NCI-H2171 treated with DMSO at 0.1 percent for 48 hours (cell line): ENCODE data around the gene KDM5B.
"Not testable (repeated sequence)": the region's sequence is repeated elsewhere in the genome, so short reads cannot be mapped to it uniquely, and the experiment has no call there.

Experiments
- DNase-seq: peaks from one replicate; lab custom pipeline; 2025; lab: John Stamatoyannopoulos, UW

KDM5B gene

DNA sequence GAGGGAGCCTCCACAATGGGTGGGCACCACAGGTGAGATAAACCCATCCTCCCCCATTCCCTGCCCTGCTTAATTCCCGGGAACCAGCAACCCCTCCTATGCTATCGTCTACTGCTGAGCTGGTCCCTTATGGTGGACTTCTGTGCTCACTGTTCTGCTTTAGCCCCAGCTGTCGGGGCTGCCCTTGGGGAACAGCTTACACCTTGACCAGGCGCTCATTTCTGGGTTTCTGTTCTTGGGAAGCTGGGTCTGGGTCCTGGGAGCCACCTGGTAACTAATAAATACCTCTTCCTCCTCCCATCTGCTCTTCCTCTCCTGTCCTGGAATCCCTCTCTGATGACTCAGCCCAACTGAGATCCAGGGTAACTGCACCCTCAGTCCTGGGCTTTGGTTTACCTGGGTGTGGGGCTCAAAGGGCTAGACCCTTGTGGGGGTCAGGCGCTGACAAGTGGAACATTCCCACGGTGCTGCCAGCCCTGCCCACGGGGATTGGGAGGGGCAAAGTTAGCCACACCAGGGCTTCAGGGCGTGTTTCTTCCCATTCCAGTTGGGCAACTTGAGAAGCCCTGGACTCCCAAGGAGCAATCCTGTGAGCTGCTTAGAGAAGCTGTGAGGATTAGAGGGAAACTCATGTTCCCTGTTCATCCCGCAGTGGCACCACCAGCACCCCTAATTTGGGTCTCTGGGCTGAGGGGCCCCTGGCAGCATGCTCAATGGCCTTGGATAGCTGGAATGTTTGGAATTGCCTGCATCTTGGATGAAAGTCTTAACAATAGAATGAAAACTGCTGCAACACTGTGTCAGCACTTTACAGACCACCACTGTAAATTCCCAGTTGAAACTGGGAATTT lies 4.2 kb upstream of the KDM5B start:
- no peak for DNase-seq

GRCh38 chr1:202811296-202812175 lies 3.3 kb upstream of the KDM5B start:
- DNase-seq: no peak

DNA sequence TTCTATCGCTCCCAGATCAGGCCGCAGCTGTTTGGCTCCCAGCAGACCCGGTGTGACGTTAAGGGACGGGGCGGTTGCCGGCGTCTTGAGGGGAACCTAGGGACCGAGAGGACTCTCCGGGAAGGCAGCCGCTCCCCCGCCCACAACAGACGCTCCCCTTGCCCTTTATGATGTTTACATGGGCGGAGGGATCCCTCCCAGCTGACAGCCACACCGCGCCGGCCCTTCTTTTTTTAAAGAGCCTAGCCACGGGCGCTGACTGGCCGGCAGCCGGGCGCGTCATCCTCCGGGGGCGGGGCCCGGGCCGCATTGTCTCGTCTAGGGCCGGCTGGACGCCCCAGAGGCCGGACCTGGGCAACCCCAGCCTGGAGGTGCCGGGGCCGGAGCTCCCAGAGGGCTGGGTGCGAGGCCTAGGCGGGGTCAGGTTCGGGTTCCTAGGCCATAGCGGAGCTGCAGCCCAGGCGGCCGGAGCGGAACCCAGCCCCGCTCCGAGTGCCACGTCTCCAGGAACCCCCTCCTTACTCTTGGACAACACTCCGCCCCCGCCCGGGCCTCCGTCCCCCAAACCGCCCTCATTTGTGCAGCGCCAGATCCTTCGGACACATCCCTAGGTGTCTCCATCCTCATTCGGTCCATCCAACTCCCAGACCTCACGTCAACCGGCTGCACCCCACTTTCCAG lies 2.5 kb upstream of the KDM5B start, which contains the start of gene PCAT6:
Gene PCAT6 (plus strand): TSS at position 340 of the 681 bp plus-strand sequence.
- peak; percentile 85 for DNase-seq

DNA sequence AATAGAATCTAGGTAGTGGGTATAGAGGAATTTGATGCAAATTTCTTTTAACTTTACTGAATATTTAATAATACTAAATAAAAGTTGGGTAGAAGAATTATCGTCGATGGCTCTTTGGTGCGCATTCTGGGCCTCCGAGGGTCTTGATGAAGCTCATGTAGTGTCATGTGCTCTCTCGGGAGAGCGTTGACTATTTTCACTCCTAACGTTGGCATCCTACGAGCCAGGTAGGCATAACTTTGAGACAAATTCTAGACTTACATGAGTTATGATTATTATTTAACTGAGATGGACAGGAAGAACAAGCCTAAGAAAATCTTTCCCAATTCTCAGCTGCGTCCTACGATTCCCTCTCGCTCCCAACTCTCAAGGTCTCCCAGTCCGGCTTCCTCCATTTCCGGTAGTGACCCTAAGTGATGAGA lies 2.0 kb upstream of the KDM5B start:
- no peak for DNase-seq

- no peak for DNase-seq
Observed at GRCh38 chr1:202809597-202810159, 1.5 kb upstream of the KDM5B start.

DNA sequence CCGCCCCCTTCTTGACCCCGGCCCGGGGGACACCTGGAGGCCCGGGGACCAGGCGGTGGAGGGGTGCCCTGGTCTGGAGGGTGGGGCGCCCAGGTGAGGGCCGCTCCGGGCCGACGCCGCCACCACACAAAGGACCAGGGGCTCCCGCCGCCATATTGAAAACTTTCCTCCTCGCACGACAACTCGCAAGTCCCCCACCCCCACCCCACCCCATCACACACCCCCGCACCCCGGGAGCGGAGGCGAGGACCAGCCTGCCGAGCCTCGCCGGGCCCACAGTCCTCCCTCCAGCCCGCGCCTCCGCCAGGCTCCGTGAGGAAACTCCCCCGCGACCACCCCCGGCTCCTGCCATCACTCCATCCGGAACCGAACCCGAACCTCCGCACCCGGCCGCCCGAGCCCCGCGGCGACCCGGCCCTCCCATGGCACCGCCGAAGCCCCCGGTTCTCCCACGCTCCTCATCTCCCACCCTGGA lies 733 bp downstream of the KDM5B start:
- DNase-seq: peak; percentile 52

DNA sequence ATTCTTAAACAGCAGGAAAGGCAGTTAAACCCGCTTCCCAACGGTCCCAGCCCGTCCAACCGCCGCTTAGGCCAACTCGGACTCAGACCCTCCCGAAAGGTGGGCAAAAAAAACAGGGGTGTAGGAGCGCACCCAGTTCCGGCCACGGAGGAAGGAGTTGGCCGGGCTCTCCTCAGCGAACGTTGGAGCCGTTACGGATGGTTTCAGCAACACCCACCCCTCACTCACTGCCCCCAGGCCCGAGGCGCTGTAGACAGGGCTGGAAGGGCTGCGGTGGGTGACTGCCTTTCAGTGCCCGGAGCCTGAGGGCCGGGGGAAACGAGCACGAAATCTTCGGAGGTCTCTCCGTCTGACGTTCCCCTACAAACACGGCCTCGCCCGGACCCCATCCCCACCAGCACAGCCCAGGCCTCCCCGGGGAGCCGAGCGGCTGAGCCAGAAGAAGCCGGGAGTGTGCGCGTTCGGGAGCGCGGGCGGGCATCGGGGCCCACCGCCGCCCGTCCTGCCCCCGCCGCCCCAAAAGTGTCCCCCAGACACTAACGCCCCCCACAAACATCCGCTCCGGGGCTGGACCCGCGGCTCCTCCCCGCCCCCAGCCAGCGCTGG lies 1.3 kb downstream of the KDM5B start:
- DNase-seq: peak; percentile 52

DNA sequence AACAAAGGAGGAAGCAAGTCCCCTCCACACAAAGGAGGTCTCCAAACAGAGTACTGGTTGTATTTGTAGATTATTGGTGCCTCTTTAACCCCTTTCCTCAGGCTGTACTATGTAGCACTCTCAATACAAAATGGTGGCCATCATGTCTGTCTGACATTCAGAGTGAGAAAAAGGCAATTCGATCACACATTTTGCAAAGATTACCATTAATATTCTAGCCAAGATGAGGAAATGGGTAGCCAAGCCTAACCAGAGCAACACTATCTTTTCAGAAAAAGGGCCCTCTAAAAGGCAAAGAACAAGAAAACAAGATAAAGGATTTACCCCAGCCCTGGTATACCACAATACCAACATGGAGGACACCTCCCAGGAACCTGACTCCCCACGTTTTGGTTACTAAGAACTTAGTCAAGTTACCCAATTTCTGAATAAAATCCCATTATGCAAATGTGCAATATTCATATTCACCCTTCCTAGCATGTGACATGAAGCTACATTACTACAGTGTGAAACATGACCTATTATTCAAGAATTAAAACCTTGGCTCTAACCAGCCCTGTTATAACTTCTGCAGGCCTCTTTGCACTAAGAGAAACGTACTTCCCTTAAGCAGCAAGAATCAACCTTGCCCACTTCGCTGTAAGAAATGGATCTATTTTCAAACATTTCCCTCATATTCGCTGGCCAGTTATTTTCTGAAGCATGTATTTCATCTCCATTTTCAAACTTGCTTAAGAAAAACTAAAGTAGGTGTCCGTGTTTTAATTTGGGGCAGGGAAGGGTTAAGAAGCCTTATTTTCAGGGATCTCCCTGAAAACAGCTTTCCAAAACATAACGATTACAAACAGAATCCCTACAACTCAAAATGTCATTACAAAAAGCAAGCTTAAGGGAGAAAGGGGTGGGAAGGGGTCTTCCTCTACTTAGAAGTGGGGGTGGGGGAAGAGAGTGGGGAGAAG lies 2.1 kb downstream of the KDM5B start:
- no peak for DNase-seq

- DNase-seq: no peak
Observed at GRCh38 chr1:202804126-202804525, 4.1 kb downstream of the KDM5B start.

- no peak for DNase-seq
Observed at GRCh38 chr1:202802998-202803932, 5.0 kb downstream of the KDM5B start.

DNA sequence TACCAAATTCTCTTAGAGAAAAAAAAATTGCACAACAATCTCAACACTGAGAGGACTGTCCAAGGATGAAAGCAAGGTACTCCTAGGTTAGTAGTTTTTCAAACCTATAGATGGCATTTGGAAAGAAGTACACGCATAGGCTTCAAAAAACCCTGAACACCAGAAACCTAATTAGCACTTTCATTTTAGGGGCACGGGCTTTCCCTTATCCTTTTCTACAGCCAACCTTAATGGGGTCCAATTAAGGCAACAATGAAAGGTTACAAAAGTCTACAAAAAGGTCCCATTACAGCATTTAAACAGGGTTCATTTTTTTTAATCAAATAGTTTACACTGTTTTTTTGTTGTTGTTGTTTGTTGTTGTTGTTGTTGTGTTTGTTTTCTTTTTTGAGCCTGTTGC lies 6.2 kb downstream of the KDM5B start:
- DNase-seq: no peak

DNA sequence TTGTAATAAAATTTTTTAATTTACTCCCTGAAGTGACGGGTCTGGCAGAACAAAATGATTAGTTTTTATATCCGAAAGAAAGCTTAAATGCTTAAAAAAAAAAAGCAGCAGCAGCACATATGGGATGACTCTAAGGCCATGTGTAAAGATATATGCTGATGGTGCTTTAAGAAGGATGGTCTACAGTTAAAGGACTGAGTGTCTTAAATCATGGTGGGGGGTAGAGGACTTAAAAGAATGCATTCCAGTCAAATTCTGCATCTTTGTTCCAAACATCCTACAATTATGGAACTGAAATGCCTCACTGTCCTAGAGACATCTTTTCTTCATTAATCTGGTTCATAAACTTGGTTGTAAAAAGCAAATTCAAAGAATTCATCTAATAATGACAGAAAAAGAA lies 7.0 kb downstream of the KDM5B start:
- no peak for DNase-seq

GRCh38 chr1:202800742-202801141 lies 7.5 kb downstream of the KDM5B start:
- DNase-seq: no peak

- DNase-seq: no peak
Observed at GRCh38 chr1:202798792-202799331, 9.4 kb downstream of the KDM5B start.

DNA sequence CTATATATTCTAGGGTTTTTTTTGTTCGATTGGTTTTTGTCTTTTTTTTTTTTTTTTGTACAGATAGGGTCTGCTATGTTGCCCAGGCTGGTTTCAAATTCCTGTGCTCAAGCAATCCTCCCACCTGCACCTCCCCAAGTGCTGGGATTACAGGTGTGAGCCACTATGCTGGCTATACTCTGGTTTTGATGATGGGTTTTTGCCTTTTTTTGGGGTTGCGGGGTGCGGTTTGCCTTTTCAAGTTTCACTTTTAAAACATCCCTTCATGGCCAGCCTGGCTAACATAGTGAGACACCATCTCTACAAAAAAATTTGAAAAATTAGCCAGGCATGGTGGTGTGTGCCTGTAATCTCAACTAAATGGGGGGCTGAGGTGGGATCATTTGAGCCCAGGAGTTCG lies 10.0 kb downstream of the KDM5B start:
- no peak for DNase-seq

DNA sequence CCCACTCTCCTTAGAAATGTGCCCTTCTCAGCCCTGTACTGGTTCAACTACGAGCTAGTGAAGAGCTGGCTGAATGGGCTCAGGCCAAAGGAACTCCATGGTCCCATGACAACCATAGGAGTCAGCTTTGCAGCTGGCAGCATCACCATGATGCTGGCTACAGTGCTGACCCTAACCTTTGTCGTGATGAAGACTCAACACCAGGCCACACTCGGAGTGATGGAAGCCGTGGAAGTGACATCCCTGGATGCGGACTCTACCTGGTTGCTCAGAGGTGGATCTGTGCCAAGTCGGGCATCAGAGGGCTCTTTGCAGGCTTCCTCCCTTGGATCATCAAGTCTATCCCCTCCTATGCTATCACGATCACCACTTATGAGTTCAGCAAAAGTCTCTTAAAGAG lies 11.6 kb downstream of the KDM5B start:
- DNase-seq: no peak

- not testable (repeated sequence) for DNase-seq
Observed at GRCh38 chr1:202794931-202795330, 13.3 kb downstream of the KDM5B start.

DNA sequence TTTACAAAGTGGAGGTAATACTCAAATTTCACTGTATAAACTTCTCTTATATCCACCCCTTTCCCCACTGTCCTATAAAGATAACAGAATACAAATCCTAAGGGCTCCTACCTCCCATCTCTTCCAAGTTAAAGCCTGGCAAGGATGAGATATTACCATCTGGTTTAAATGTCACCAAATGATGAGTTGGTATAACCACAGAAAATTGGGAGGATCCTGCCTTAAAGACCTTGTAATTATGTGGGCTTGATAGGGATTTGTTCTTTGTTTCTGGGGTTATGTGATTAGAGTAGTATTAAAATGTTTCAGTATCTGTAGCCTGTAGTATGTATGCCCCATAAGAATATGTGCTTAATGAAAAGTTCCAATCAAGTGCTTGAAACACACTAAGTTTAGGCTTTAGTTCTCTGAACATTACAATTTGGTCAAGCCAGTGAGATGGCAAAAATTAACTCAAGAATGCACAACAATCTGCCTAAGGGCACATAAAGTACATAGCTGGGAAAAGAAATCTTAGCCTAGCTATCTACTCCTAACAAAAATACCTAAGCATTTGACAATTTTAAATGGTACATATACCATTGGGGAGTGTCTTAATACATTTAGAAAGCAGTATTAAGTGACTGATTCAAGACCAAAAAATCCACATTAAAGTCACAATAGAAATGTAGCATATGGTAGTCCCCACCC lies 14.0 kb downstream of the KDM5B start:
- no peak for DNase-seq
